ENCODE measurements around the gene MPLKIP. TPM values are rescaled to one million over a fixed set of nuclear protein-coding genes. Genes with fewer than 3 reads are reported as not detected.
"Not testable (repeated sequence)": the region's sequence is repeated elsewhere in the genome, so short reads cannot be mapped to it uniquely, and the experiment has no call there.

The MPLKIP gene
- total RNA-seq: 16.3 TPM

- DNase-seq: peak; percentile 89
Observed at GRCh38 chr7:40134428-40135316, at the start of gene MPLKIP, which contains the start of gene SUGCT. Gene MPLKIP (minus strand): TSS chr7:40134622. CDS start chr7:40134567, 55 bp downstream. Gene SUGCT (plus strand): TSS chr7:40135005.

DNA sequence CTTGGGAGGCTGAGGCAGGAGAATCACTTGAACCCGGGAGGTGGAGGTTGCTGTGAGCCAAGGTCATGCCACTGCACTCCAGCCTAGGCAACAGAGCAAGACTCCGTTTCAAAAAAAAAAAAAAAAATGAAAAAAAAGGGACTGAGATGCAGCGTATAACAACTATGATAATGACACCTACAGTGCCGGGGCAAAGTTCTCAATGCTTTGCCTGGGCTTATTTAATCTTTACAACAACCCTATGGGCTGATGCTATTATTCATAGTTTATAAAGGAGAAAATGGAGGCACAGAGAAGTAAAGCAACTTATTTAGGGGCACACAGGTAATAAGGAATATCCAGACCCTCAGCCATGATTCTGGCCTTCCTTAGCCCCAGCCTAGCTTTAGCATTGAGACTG, 48.0 kb upstream of the MPLKIP start:
- DNase-seq: no peak

DNA sequence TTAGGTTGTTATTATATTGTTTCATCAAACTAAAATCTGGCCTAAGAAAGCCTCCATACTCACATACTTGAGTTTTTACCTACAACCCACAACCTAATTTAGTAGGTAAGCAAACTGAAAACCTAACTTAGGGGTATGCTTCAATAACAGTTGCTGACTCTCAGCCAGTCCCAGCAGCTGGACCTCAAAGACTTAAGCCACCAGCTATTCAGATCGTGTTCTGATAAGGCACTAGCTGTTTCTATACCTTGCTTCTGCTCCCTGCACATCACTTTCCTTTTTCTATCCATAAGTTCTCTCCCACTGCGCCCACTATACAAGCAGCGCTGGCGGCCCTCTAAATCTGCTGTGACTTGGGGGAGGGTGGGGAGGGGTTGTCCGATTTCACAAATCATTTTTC, 42.6 kb upstream of the MPLKIP start:
- no peak for DNase-seq

- no peak for DNase-seq
Observed at GRCh38 chr7:40175725-40176510, 41.5 kb upstream of the MPLKIP start.

DNA sequence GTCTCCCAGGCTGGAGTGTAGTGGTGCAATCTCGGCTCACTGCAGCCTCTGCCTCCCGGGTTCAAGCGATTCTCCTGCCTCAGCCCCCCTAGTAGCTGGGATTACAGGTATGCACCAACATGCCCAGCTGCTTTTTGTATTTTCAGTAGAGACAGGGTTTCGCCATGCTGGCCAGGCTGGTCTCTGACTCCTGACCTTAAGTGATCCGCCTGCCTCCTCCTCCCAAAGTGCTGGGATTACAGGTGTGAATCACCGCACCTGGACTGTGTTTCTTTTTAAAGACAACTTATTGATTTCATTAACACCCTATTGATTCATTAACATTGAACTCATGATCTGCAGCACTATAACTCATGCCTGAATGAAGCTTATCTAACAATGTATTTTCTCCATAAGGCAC, 40.8 kb upstream of the MPLKIP start:
- not testable (repeated sequence) for DNase-seq

- DNase-seq: not testable (repeated sequence)
Observed at GRCh38 chr7:40173121-40173520, 38.7 kb upstream of the MPLKIP start.

GRCh38 chr7:40168266-40168665, 33.8 kb upstream of the MPLKIP start:
- not testable (repeated sequence) for DNase-seq

DNA sequence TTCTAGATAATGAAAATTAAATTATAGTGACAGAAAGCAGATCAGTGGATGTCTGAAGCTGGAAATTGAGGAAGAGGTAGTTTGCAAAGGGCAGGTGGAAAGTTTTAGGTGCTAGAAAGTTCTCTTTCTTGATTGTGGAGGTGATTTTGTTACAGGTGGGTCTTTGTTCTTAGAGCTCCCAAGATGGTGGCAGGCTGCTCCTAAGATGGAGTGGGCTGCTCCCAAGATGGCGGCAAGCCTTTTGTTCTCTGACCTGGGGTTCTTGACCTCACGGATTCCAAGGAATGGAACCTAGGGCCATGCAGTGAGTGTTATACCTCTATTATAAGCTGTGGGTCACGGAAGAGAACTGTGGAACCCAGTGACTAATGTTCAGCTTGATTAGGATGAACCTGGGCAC, 32.9 kb upstream of the MPLKIP start:
- no peak for DNase-seq

GRCh38 chr7:40165216-40165615, 30.8 kb upstream of the MPLKIP start:
- no peak for DNase-seq

DNA sequence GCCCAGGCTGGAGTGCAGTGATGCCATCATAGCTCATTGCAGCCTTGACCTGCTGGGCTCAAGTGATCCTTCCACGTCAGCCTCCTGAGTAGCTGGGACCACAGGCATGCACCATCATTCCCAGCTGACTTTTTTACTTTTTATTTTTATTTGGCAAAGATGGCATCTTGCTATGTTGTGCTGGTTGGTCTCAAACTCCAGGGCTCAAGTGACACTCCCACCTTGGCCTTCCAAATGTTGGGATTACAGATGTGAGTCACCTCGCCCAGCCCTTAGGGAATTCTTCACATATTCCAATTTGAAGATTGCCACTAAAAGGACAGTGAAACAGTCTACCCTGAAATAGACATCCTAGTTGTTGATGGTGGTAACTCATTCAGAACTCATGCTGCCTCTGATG, 28.1 kb upstream of the MPLKIP start:
- DNase-seq: no peak

DNA sequence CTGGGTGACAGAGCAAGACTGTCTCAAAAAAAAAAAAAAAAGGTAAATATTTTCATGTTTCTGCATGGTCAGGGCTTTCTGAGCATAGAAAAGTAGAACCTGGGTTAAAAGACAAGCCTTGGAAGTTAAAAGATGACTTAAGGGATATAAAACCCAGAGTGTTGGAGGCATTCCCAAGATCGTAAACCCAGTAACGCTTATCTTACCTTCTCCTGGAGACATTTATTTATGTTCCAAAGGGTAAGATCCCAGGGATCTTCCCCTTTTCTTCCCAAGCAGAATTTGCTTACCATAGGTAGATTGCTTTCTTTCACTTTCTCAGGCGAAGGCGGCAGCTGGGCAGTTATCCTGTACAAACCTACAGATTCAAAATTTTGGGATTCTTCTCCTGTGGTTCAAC, 22.6 kb upstream of the MPLKIP start:
- DNase-seq: no peak

DNA sequence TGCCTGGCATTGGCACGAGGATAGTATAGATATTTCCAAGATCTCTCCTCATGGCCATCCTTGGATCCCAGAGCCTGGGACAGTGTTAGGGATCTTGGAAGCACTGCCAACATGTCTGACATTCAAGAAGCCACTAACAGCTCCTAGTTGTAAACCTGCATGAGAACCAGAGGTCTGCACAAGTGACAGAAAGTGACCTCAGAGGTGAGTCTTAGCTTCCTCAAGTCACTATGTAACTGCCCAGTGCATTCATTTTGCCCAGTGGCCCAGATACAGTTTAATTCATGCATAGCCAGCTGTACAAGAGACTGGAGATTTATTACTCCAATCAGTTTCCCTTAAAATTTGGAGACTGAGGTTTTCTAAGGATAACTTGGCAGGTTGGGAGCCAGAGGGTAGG, 17.1 kb upstream of the MPLKIP start:
- DNase-seq: no peak

GRCh38 chr7:40148671-40149070, 14.2 kb upstream of the MPLKIP start:
- DNase-seq: no peak

GRCh38 chr7:40148247-40148580, 13.8 kb upstream of the MPLKIP start:
- DNase-seq: not testable (repeated sequence)

- DNase-seq: no peak
Observed at GRCh38 chr7:40147371-40148246, 13.2 kb upstream of the MPLKIP start.

GRCh38 chr7:40145596-40146130, 11.2 kb upstream of the MPLKIP start:
- DNase-seq: not testable (repeated sequence)

- not testable (repeated sequence) for DNase-seq
Observed at GRCh38 chr7:40141916-40142315, 7.5 kb upstream of the MPLKIP start.

- not testable (repeated sequence) for DNase-seq
Observed at GRCh38 chr7:40139891-40140290, 5.5 kb upstream of the MPLKIP start.

DNA sequence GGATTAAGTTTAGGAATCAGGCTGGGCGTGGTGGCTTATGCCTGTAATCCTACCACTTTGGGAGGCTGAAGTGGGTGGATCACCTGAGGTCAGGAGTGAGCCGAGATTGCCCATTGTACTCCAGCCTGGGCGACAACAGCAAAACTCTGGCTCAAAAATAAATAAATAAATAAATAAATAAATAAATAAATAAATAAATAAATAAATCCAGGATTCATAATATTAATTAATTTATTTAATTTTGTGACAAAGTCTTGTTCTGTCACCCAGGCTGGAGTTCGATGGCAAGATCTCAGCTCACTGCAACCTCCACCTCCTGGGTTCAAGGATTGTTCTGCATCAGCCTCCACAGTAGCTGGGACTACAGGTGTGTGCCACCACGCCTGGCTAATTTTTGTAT, 4.6 kb upstream of the MPLKIP start:
- no peak for DNase-seq

GRCh38 chr7:40137563-40137962, 3.1 kb upstream of the MPLKIP start:
- no peak for DNase-seq

DNA sequence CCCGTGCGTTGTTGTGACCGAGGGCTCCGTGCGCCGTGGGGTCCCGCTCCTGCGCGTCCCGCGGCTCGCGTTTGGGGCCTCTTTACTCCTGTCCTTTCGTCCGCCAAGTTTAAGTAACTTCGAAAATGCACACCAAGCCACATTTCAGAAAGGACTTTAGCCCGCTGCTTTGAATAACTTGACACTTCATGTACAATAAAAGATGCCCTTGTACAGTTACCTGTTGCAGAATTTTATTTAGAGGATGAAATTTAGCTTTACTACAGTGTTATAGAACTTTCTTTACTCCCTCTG, 842 bp upstream of the MPLKIP start:
- DNase-seq: no peak

Data from skin of body (tissue), 2 donors.